GM18873 (cell line): ENCODE measurements around the gene VWF.
"Not testable (repeated sequence)": the region's sequence is repeated elsewhere in the genome, so short reads cannot be mapped to it uniquely, and the experiment has no call there.

Experiments
- ATAC-seq: cut with Tn5 transposase; IDR thresholded peaks from one replicate; pipeline ENCODE4 v1.9.1; 2021; ENCODE audit warnings: mild to moderate bottlenecking, moderate library complexity, moderate number of reproducible peaks; ENCODE audit not compliant: unreplicated experiment, low FRiP score

VWF gene

GRCh38 chr12:6010631-6011350, 113.7 kb downstream of the VWF start:
- not testable (repeated sequence) for ATAC-seq

GRCh38 chr12:5997260-5997659, 127.2 kb downstream of the VWF start:
- no peak for ATAC-seq

GRCh38 chr12:5996459-5996858, 128.0 kb downstream of the VWF start:
- ATAC-seq: no peak

GRCh38 chr12:5989621-5990020, 134.8 kb downstream of the VWF start:
- ATAC-seq: no peak

GRCh38 chr12:5988659-5989116, 135.8 kb downstream of the VWF start:
- no peak for ATAC-seq

GRCh38 chr12:5988088-5988487, 136.4 kb downstream of the VWF start:
- no peak for ATAC-seq

GRCh38 chr12:5987573-5987972, 136.9 kb downstream of the VWF start:
- ATAC-seq: no peak

GRCh38 chr12:5985471-5985870, 139.0 kb downstream of the VWF start:
- no peak for ATAC-seq

- no peak for ATAC-seq
Measured at GRCh38 chr12:5984873-5985272, 139.6 kb downstream of the VWF start.

GRCh38 chr12:5982106-5982505, 142.4 kb downstream of the VWF start:
- ATAC-seq: no peak

- no peak for ATAC-seq
Measured at GRCh38 chr12:5977556-5977955, 146.9 kb downstream of the VWF start.

- no peak for ATAC-seq
Measured at GRCh38 chr12:5976711-5977110, 147.8 kb downstream of the VWF start.

GRCh38 chr12:5976196-5976595, 148.3 kb downstream of the VWF start:
- no peak for ATAC-seq

- ATAC-seq: no peak
Measured at GRCh38 chr12:5973461-5974115, 150.9 kb downstream of the VWF start.

GRCh38 chr12:5972387-5972786, 152.1 kb downstream of the VWF start:
- ATAC-seq: no peak

- no peak for ATAC-seq
Measured at GRCh38 chr12:5971194-5971850, 153.1 kb downstream of the VWF start.

GRCh38 chr12:5969974-5970690, 154.3 kb downstream of the VWF start:
- no peak for ATAC-seq

- no peak for ATAC-seq
Measured at GRCh38 chr12:5969156-5969973, 155.1 kb downstream of the VWF start.

- no peak for ATAC-seq
Measured at GRCh38 chr12:5967645-5968415, 156.6 kb downstream of the VWF start.
